ENCODE data around the gene NWD2. TPM values are rescaled to one million over a fixed set of nuclear protein-coding genes. Genes with fewer than 3 reads are reported as not detected.

NWD2 gene
- polyA plus RNA-seq, 1 donor from 2014 or later = 0.06 TPM

DNA sequence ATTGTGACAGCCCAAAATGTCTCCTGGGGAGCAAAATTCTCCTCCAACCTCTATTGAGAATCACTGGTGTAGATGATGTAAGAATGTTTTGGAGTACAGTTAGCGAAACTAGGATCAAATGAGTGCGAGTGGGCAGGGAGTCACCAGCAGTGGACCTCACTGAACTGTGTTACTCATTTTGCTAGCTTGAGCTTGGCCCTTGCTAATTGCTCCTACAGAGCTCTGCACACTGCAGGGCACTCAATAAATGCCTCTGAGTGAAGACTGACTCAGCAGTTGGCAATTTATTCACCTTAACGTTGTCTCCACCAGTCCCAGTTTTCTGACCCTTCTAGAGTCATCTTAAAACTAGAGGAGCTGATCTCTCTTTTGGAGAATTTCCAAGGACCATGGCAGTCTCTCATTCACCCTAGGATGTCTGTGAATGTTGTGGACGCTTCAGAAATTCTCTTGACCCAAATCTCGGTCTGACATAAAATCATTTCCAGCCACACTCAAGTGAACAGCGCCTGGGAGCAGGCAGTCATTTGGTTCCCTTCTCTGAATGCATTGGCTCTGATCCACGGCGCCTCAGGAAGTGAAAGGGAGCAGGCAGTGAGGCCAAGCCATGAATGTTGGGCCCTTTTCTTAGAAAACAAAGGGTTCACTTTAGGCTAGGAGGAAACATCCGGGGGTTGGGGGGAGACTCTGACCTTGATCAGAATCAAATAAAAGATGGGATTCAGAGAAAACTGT, 148.1 kb downstream of the NWD2 start:
- no peaks in the 10 kb centered on the region for H3K9me2 ChIP-seq (ENCODE audit: insufficient read depth, low read length)
- H3F3A ChIP-seq (ENCODE audit: insufficient read depth, low read length, poor library complexity, severe bottlenecking) = no peaks in the 10 kb centered on the region
- no peaks in the 10 kb centered on the region for H3K79me2 ChIP-seq (replicated peaks; ENCODE audit: insufficient read depth, low read length)
- no peak overlapping the region for H3K27ac ChIP-seq (ENCODE audit: low read length)
- no peak overlapping the region for H3K9ac ChIP-seq (ENCODE audit: low read length)
- H3K36me3 ChIP-seq (ENCODE audit: insufficient read depth, low read length) = no peaks in the 10 kb centered on the region
- no peak for TF ChIP-seq POLR2AphosphoS5 (IDR thresholded peaks at IDR 0.05)
- TF ChIP-seq EZH2 (IDR thresholded peaks at IDR 0.05; ENCODE audit: borderline replicate concordance, insufficient read depth, low read length, poor library complexity, severe bottlenecking) = no peak
- TF ChIP-seq RAD21 (conservative IDR thresholded peaks at IDR 0.05) = no peak
- no peak for TF ChIP-seq MXI1 (conservative IDR thresholded peaks at IDR 0.05; ENCODE audit: poor library complexity, severe bottlenecking)
- TF ChIP-seq TAF1 (IDR thresholded peaks at IDR 0.05; ENCODE audit: low read depth) = no peak
- no peak for TF ChIP-seq EP300 (conservative IDR thresholded peaks at IDR 0.05; ENCODE audit: poor library complexity, severe bottlenecking)
- TF ChIP-seq, protein P1, sequence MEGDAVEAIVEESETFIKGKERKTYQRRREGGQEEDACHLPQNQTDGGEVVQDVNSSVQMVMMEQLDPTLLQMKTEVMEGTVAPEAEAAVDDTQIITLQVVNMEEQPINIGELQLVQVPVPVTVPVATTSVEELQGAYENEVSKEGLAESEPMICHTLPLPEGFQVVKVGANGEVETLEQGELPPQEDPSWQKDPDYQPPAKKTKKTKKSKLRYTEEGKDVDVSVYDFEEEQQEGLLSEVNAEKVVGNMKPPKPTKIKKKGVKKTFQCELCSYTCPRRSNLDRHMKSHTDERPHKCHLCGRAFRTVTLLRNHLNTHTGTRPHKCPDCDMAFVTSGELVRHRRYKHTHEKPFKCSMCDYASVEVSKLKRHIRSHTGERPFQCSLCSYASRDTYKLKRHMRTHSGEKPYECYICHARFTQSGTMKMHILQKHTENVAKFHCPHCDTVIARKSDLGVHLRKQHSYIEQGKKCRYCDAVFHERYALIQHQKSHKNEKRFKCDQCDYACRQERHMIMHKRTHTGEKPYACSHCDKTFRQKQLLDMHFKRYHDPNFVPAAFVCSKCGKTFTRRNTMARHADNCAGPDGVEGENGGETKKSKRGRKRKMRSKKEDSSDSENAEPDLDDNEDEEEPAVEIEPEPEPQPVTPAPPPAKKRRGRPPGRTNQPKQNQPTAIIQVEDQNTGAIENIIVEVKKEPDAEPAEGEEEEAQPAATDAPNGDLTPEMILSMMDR (IDR thresholded peaks at IDR 0.05; ENCODE audit: poor library complexity, severe bottlenecking) = no peak
- TF ChIP-seq, protein P2, sequence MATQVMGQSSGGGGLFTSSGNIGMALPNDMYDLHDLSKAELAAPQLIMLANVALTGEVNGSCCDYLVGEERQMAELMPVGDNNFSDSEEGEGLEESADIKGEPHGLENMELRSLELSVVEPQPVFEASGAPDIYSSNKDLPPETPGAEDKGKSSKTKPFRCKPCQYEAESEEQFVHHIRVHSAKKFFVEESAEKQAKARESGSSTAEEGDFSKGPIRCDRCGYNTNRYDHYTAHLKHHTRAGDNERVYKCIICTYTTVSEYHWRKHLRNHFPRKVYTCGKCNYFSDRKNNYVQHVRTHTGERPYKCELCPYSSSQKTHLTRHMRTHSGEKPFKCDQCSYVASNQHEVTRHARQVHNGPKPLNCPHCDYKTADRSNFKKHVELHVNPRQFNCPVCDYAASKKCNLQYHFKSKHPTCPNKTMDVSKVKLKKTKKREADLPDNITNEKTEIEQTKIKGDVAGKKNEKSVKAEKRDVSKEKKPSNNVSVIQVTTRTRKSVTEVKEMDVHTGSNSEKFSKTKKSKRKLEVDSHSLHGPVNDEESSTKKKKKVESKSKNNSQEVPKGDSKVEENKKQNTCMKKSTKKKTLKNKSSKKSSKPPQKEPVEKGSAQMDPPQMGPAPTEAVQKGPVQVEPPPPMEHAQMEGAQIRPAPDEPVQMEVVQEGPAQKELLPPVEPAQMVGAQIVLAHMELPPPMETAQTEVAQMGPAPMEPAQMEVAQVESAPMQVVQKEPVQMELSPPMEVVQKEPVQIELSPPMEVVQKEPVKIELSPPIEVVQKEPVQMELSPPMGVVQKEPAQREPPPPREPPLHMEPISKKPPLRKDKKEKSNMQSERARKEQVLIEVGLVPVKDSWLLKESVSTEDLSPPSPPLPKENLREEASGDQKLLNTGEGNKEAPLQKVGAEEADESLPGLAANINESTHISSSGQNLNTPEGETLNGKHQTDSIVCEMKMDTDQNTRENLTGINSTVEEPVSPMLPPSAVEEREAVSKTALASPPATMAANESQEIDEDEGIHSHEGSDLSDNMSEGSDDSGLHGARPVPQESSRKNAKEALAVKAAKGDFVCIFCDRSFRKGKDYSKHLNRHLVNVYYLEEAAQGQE (IDR thresholded peaks at IDR 0.05; ENCODE audit: borderline replicate concordance) = no peak
- no peak for TF ChIP-seq SMC3 (conservative IDR thresholded peaks at IDR 0.05; ENCODE audit: poor library complexity)
- no peaks in the 10 kb centered on the region for H3K27me3 ChIP-seq (ENCODE audit: insufficient read depth, low read depth, low read length)
- no peaks in the 10 kb centered on the region for H4K20me1 ChIP-seq (ENCODE audit: insufficient read depth)
- no peak overlapping the region for H3K4me2 ChIP-seq (ENCODE audit: low read length)
- H2AFZ ChIP-seq (ENCODE audit: low read depth, low read length) = no peak overlapping the region
- no peaks in the 10 kb centered on the region for H3K9me3 ChIP-seq (ENCODE audit: low read length)
- H3K4me3 ChIP-seq (ENCODE audit: low read length) = no peak overlapping the region

DNA sequence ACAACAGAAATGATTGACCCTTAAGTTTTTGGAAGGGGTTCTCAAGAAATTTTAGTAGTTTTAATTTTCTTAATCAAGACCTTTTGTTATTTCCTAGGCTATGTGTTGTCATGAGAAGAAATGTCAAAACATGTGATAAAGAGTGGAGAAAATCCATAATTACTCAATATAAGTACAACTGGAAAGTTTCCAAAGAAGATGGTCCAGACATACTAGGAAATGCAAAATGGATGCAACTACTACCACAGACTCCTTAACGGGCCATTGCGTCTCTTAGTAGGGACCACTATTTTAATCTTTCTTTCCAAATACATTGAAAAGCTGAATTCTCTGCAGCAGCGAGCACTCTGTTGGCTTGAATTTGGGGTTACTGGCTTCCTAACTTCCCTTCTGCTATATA, 148.8 kb downstream of the NWD2 start:
- Histone ChIP-seq H3K27me3 (ENCODE audit: insufficient read depth, low read depth, low read length) (no peaks in the 10 kb centered on the region), H3F3A (ENCODE audit: insufficient read depth, low read length, poor library complexity, severe bottlenecking) (no peaks in the 10 kb centered on the region), H3K9me2 (ENCODE audit: insufficient read depth, low read length) (no peaks in the 10 kb centered on the region), H3K9me3 (ENCODE audit: low read length) (no peaks in the 10 kb centered on the region), H4K20me1 (ENCODE audit: insufficient read depth) (no peaks in the 10 kb centered on the region), H3K4me2 (ENCODE audit: low read length) (no peak overlapping the region), H3K79me2 (replicated peaks; ENCODE audit: insufficient read depth, low read length) (no peaks in the 10 kb centered on the region), H3K9ac (ENCODE audit: low read length) (no peak overlapping the region), H3K36me3 (ENCODE audit: insufficient read depth, low read length) (no peaks in the 10 kb centered on the region), H2AFZ (ENCODE audit: low read depth, low read length) (no peak overlapping the region), H3K4me3 (ENCODE audit: low read length) (no peak overlapping the region), H3K27ac (ENCODE audit: low read length) (no peak overlapping the region)
- no peak for TF ChIP-seq SMC3 (conservative IDR thresholded peaks at IDR 0.05; ENCODE audit: poor library complexity)
- TF ChIP-seq, protein P2 (IDR thresholded peaks at IDR 0.05; ENCODE audit: borderline replicate concordance) = no peak
